ENCODE measurements around the gene STYXL1.

STYXL1 gene

GRCh38 chr7:75979759-75980429 is 67.9 kb downstream of the STYXL1 start:
- no peak overlapping the region for H3K4me3 Mint-ChIP-seq
- no peak overlapping the region for H3K27ac Mint-ChIP-seq

GRCh38 chr7:75977743-75978142 is 70.1 kb downstream of the STYXL1 start:
- Mint-ChIP-seq H3K4me3 (no peak overlapping the region), H3K4me1 (ENCODE audit: low read depth) (no peaks in the 10 kb centered on the region), H3K27ac (no peak overlapping the region), H3K36me3 (ENCODE audit: low read depth) (peaks cover 15% of the 10 kb centered on the region), H3K9me3 (no peaks in the 10 kb centered on the region), H3K27me3 (ENCODE audit: low read depth) (no peaks in the 10 kb centered on the region)
- DNase-seq (ENCODE audit: low spot score) = no peak

More at GRCh38 chr7:75979759-75980429, 67.9 kb downstream of the STYXL1 start:
- Mint-ChIP-seq H3K4me1 (ENCODE audit: low read depth) (no peaks in the 10 kb centered on the region), H3K36me3 (ENCODE audit: low read depth) (peaks cover 6% of the 10 kb centered on the region), H3K27me3 (ENCODE audit: low read depth) (no peaks in the 10 kb centered on the region), H3K9me3 (no peaks in the 10 kb centered on the region)
- DNase-seq (ENCODE audit: low spot score) = no peak

- Mint-ChIP-seq H3K27me3 (ENCODE audit: low read depth) (no peaks in the 10 kb centered on the region), H3K36me3 (ENCODE audit: low read depth) (peaks cover 9% of the 10 kb centered on the region), H3K4me3 (no peak overlapping the region), H3K9me3 (no peaks in the 10 kb centered on the region), H3K27ac (no peak overlapping the region), H3K4me1 (ENCODE audit: low read depth) (no peaks in the 10 kb centered on the region)
- no peak for DNase-seq (ENCODE audit: low spot score)
These were observed 75.6 kb downstream of the STYXL1 start for GRCh38 chr7:75971961-75972763.

GRCh38 chr7:75971309-75971960 is 76.4 kb downstream of the STYXL1 start:
- Mint-ChIP-seq H3K9me3 (no peaks in the 10 kb centered on the region), H3K27me3 (ENCODE audit: low read depth) (no peaks in the 10 kb centered on the region), H3K27ac (no peak overlapping the region), H3K36me3 (ENCODE audit: low read depth) (peaks cover 9% of the 10 kb centered on the region), H3K4me3 (no peak overlapping the region), H3K4me1 (ENCODE audit: low read depth) (no peaks in the 10 kb centered on the region)
- no peak for DNase-seq (ENCODE audit: low spot score)

GRCh38 chr7:75969704-75970498 is 77.9 kb downstream of the STYXL1 start:
- DNase-seq (ENCODE audit: low spot score) = no peak
- H3K4me1 Mint-ChIP-seq (ENCODE audit: low read depth) = no peaks in the 10 kb centered on the region
- H3K9me3 Mint-ChIP-seq = no peaks in the 10 kb centered on the region
- H3K27ac Mint-ChIP-seq = no peak overlapping the region
- no peaks in the 10 kb centered on the region for H3K27me3 Mint-ChIP-seq (ENCODE audit: low read depth)
- H3K4me3 Mint-ChIP-seq = no peak overlapping the region
- peaks cover 9% of the 10 kb centered on the region for H3K36me3 Mint-ChIP-seq (ENCODE audit: low read depth)

GRCh38 chr7:75969182-75969581 is 78.6 kb downstream of the STYXL1 start:
- H3K27me3 Mint-ChIP-seq (ENCODE audit: low read depth) = no peaks in the 10 kb centered on the region
- DNase-seq (ENCODE audit: low spot score) = no peak
- no peaks in the 10 kb centered on the region for H3K9me3 Mint-ChIP-seq
- H3K27ac Mint-ChIP-seq = no peak overlapping the region
- no peak overlapping the region for H3K4me3 Mint-ChIP-seq
- H3K36me3 Mint-ChIP-seq (ENCODE audit: low read depth) = peaks cover 6% of the 10 kb centered on the region
- no peaks in the 10 kb centered on the region for H3K4me1 Mint-ChIP-seq (ENCODE audit: low read depth)

- no peak for DNase-seq (ENCODE audit: low spot score)
- Mint-ChIP-seq H3K9me3 (no peaks in the 10 kb centered on the region), H3K4me3 (no peak overlapping the region), H3K27ac (no peak overlapping the region), H3K36me3 (ENCODE audit: low read depth) (no peaks in the 10 kb centered on the region), H3K4me1 (ENCODE audit: low read depth) (no peaks in the 10 kb centered on the region), H3K27me3 (ENCODE audit: low read depth) (no peaks in the 10 kb centered on the region)
These were observed 79.2 kb downstream of the STYXL1 start for GRCh38 chr7:75968561-75969001.

GRCh38 chr7:75968012-75968411 is 79.8 kb downstream of the STYXL1 start:
- no peaks in the 10 kb centered on the region for H3K4me1 Mint-ChIP-seq (ENCODE audit: low read depth)
- no peak overlapping the region for H3K4me3 Mint-ChIP-seq
- no peaks in the 10 kb centered on the region for H3K27me3 Mint-ChIP-seq (ENCODE audit: low read depth)
- no peak for DNase-seq (ENCODE audit: low spot score)
- H3K27ac Mint-ChIP-seq = no peak overlapping the region
- H3K9me3 Mint-ChIP-seq = no peaks in the 10 kb centered on the region
- no peaks in the 10 kb centered on the region for H3K36me3 Mint-ChIP-seq (ENCODE audit: low read depth)

- Mint-ChIP-seq H3K9me3 (no peaks in the 10 kb centered on the region), H3K27ac (no peak overlapping the region), H3K36me3 (ENCODE audit: low read depth) (no peaks in the 10 kb centered on the region), H3K27me3 (ENCODE audit: low read depth) (no peaks in the 10 kb centered on the region), H3K4me3 (no peak overlapping the region), H3K4me1 (ENCODE audit: low read depth) (no peaks in the 10 kb centered on the region)
- DNase-seq (ENCODE audit: low spot score) = no peak
These were observed 80.3 kb downstream of the STYXL1 start for GRCh38 chr7:75967487-75967997.

GRCh38 chr7:75967055-75967454 is 80.7 kb downstream of the STYXL1 start:
- no peaks in the 10 kb centered on the region for H3K36me3 Mint-ChIP-seq (ENCODE audit: low read depth)
- no peak overlapping the region for H3K4me3 Mint-ChIP-seq

GRCh38 chr7:75966190-75966961 is 81.4 kb downstream of the STYXL1 start:
- Mint-ChIP-seq H3K9me3 (no peaks in the 10 kb centered on the region), H3K4me3 (no peak overlapping the region), H3K4me1 (ENCODE audit: low read depth) (no peaks in the 10 kb centered on the region), H3K27ac (no peak overlapping the region), H3K36me3 (ENCODE audit: low read depth) (no peaks in the 10 kb centered on the region), H3K27me3 (ENCODE audit: low read depth) (no peaks in the 10 kb centered on the region)
- DNase-seq (ENCODE audit: low spot score) = no peak

More at GRCh38 chr7:75967055-75967454, 80.7 kb downstream of the STYXL1 start:
- H3K4me1 Mint-ChIP-seq (ENCODE audit: low read depth) = no peaks in the 10 kb centered on the region
- no peak overlapping the region for H3K27ac Mint-ChIP-seq
- DNase-seq (ENCODE audit: low spot score) = no peak
- no peaks in the 10 kb centered on the region for H3K9me3 Mint-ChIP-seq
- no peaks in the 10 kb centered on the region for H3K27me3 Mint-ChIP-seq (ENCODE audit: low read depth)

- Mint-ChIP-seq H3K36me3 (ENCODE audit: low read depth) (no peaks in the 10 kb centered on the region), H3K4me1 (ENCODE audit: low read depth) (no peaks in the 10 kb centered on the region), H3K27me3 (ENCODE audit: low read depth) (no peaks in the 10 kb centered on the region), H3K9me3 (no peaks in the 10 kb centered on the region), H3K4me3 (no peak overlapping the region), H3K27ac (no peak overlapping the region)
- no peak for DNase-seq (ENCODE audit: low spot score)
These were observed 82.2 kb downstream of the STYXL1 start for GRCh38 chr7:75965617-75966016.
